ENCODE data around the gene PRKAG2.
"Not testable (repeated sequence)": the region's sequence is repeated elsewhere in the genome, so short reads cannot be mapped to it uniquely, and the experiment has no call there.

Gene PRKAG2

DNA sequence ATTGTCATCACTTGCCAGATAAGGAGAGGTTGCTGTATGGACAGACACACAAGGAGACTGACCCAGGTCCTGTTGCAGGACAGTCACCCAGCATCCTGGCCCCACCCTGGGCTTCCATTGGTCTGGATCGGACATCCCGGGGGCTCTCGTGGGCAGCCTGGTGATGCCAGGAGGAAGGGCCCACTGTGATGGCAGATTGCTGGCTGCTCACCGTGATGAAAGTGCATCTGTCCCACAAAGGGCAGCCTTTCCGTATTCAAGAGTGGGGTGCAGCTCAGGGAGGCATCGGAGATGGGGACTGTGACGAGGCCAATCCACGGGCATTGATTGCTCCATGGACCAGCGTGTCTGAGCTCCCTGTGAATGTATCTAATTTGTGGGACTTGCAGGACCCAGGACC, 41.3 kb downstream of the PRKAG2 start:
- no peak for DNase-seq (ENCODE audit: low read depth in 2 of 2)

DNA sequence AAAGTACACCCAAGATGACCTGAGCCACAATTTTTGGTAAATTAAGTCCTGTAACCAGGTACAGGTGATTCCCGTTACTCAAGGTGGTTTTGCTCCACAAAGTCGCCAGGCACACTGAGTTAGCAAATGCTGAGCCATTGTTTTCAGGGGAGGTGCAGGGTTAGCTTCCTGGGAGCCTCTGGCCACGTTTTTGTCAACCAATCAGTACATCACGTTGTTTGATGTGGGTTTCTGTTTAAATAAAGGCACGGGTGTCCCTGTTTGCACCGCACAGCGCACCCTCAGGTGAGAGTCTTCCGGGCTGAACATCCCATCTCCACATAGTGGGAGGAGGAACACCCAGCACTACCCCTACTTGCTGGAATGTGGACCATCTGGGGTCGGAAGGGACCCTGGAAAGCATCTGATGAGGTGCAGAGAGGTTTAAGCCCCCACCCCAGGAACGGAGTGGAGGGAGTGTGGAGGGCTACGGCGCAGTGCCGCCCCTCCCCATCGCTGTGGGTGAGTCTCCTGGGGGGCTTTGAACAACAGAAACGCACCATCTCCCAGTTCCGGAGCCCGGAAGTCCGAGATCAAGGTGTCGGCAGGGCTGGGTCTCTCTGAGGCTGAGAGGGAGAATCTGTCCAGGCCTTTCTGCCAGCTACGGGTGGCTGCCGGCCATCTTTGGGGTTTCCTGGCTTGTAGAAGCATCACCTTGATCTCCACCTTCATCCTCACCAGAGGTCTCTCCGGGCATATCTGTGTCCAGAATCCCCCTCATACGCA, 42.5 kb downstream of the PRKAG2 start:
- no peak for DNase-seq (ENCODE audit: low read depth in 2 of 2)

DNA sequence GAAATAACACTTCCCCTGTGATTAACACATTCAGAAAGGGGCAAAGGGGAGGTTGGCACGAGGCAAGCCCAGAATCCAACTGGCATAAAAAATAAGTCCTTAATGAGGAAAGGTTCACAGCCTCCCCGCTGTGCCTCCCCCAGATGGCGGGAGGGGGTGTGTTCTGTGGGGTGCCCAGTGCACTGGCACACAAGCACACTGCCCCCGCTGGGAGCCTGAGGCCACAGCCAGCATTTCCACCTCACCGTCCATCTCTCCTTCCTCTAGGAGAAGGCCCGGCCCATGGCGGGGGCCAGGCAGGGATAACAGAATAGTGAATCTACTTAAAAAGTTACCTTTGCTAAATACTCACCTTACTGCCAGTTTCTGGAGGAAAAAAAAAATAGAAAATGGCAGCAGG, 43.2 kb downstream of the PRKAG2 start:
- DNase-seq (ENCODE audit: low read depth in 2 of 2): no peak

GRCh38 chr7:151833213-151833651, 43.7 kb downstream of the PRKAG2 start:
- DNase-seq (ENCODE audit: low read depth in 2 of 2): no peak

DNA sequence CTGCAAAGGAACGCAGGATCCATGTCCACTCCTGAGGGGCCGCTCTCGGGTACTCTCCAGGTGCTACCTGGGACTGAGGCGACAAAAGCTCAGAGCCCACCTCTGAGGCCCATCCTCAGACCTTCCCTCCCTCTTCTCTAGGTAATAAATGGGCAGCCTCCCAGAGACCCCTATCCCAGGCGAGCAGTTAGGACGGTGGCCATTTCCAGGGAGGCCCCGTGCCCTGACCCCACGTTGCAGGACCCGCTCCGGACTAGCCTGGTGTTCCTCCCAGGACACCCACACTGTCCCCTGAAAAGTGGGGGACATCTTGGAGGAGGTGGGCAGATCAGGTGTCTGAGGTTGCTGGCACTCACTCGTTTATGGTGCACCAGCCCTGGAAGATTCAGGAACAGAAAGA, 44.3 kb downstream of the PRKAG2 start:
- no peak for DNase-seq (ENCODE audit: low read depth in 2 of 2)

GRCh38 chr7:151832138-151832537, 44.8 kb downstream of the PRKAG2 start:
- DNase-seq (ENCODE audit: low read depth in 2 of 2): no peak

DNA sequence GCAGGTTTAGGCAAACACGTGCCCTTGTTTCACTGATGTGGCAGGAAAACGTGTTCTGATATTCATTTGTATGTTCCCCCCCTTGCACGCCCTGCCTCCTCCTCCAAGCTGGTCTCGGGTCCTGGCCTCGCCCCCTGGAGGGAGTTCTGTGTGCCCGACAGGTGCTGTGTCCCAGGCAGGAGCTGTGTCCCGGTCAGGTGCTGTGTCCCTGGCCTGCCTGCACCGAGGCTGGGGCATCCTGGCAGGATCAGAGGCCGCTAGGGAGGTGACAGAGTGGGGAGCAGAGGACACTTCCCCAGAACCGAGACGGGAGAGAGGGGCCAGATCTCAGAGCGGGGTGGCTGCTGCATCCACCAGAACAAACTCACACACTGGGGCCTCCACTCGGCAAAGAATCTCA, 45.3 kb downstream of the PRKAG2 start:
- no peak for DNase-seq (ENCODE audit: low read depth in 2 of 2)

DNA sequence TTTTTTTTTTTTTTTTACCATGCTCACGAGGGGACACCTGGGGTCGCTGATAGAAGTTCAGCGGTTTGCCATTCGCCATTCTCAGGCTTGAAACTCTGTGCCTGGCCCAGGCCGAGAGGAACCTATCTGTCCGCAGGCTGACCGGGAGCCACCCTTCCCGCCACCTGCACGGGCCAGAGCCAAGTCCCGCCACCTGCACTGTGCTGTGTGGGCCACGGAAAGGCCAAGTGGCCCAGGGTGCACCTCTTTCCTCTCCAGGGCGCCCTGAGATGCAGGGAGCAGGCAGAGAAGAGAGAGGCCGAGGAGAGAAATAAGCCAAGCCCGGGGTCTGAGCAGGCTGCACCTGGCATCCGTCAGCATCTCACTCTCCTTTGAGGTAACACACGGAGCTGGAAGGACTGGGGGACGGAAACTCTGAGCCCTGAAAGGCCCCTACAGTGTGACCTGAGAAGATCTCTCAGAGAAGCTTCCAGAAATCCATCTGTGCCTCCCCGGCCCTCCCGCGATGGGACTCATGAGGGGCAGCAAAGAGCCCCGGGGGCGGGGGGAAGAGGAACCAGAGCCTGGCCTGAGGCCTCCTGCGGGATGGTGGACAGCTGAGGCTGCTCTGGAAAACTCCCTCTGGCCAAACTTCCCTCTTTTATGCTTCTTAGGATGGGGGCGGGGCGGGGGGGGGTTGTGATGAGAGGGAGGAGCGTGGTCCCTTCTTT, 46.6 kb downstream of the PRKAG2 start:
- no peak for DNase-seq (ENCODE audit: low read depth in 2 of 2)

DNA sequence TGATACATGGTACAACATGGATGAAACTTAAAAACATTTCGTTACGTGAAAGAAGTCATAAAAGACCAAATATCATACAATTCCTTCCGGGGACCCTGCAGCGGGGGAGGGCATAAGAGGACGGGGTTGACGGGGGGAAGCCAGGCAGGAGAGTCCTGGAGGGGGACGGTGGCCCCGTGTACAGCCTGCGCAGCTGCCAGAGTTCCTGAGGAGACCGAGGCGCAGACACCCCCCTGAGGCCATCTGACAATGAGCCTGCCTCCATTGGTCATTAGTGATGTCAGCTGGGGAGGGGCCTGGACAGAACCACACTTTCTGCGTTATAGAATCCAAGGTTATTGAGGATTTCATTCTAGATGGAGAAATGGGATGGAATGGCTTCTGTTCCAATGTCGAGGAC, 47.2 kb downstream of the PRKAG2 start:
- DNase-seq (ENCODE audit: low read depth in 2 of 2): no peak

DNA sequence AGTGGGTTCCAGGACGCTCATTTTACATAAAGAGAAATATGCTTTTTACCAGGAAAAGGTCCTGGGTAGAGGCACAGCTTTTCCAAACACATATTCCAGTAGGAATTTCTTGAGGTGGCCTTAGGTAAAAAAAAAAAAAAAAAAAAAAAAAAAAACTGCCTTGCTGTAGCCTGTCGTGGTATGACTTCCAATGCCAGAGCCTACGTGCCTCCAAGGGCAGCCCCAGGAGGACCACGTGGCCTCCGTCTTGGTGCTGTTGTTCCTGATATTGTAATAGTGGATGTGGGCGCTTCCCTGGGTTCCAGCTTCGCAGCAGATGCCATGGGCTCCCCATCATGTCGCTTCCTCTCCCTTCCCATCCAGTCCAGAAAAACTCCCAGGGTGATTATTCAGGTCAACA, 49.3 kb downstream of the PRKAG2 start:
- DNase-seq (ENCODE audit: low read depth in 2 of 2): no peak

GRCh38 chr7:151826316-151826715, 50.6 kb downstream of the PRKAG2 start:
- not testable (repeated sequence) for DNase-seq (ENCODE audit: low read depth in 2 of 2)

DNA sequence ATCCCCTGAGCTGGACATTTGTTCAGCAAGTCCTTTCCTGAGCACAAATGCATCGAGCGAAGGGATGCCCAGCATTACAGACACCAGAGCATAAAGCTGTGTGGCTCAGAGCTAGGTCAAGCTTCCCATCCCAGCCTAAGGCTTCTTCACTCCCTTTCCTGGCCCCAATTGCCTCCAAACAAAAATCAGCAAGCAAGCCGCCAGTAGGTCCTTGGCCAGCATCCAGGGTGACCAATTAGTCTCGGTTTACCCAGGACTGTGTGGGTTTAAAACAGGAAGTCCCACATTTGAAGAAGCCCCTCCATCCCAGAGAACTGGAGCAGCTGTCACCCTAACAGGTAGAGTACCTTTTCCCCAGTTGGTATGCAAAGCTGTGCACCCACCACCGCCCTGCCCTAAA, 51.2 kb downstream of the PRKAG2 start:
- no peak for DNase-seq (ENCODE audit: low read depth in 2 of 2)

DNA sequence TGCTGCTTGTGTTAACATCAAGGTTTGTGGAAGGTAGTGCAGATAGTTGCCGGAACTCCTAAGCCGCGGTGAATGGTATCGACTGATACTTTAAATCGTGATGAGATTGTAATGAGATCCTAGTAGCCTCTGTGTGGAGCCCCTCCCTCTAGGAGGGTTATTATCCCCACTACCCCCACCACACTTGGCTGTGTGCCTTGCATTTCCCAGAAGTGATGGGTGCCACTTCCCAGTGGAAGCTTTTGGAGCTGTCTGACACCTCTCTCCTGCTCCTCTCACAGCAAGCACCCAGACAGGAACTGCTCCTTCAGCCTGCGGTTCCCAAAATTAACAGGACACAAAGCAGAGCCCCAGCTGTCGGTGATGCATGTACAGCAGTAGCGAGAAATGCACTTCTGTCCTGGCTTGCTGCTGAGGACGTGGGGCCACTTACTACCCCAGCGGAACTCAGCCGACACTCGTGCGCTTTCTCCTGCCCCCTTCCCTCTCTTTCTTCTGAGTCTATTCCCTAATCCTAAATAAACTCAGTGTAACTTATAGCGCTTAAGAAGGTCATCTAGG, 52.5 kb downstream of the PRKAG2 start:
- no peak for DNase-seq (ENCODE audit: low read depth in 2 of 2)

DNA sequence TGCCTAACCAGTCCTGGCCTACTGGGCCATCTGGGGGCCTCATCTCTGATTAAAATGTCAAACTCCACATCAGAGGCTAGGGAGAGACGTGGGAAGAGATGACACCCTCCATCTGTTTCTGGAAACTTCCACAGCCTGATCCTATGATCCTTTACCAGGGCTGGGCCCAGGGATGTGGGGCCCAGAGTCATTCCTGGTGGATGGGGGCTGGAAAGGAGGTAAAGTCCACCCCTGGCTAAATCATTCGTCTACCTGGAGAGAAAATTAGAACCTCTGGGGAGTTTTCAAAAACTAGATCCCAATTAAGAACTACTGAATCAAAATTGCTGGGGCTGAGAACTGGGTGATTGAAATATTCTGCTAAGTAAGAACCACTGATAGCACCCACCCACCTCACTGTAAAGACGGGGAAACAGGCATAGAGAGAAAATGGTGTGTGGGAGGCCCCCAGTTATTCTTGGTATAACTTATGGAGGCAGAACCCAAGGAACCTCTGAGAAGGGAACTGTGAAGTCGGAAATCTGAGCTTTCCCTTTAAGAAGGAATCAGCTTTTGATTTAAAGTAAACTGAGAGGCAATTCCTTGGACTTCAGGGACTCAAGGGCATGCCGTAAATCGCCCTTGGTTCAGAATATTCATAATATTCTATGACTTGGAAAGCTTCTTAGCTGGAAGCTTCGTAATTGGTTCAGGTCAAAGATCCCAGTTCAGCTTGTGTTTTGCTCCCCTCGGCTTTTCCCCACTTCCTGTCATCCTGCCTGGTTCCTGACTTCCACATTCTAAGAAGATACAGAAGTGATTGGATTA, 53.1 kb downstream of the PRKAG2 start:
- DNase-seq (ENCODE audit: low read depth in 2 of 2): no peak

DNA sequence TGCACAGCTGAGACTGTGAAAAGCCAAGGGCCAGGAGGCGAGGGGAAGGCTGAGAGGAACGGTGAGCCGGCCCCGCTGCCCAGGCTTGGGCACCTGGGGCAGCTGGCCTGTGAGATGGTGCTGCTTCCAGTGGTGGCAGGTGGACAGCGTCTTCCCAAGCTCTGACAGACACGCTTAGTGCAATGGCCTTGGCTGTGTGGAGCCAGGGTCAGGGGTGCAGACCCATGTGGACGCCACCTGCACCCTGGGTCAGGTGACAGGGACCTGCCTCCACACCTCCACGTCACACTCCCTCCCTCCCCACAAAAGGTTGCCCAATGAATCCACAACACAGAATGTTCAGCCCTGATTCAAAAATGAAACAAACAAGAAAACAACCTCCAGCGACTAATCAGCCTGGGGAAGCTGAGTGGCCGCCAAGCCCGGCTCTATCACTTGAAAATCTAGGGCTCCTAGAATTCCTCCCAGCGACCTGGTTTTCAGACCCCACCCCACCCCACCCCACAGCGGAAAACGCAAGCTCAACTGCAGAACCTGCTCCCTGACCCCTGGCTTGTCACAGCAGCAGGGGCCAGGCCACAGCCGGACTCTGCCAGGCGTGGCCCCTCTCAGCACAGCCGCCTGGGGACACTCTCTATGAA, 54.3 kb downstream of the PRKAG2 start:
- no peak for DNase-seq (ENCODE audit: low read depth in 2 of 2)

- no peak for DNase-seq (ENCODE audit: low read depth in 2 of 2)
Measured at GRCh38 chr7:151821806-151822540, 54.9 kb downstream of the PRKAG2 start.

- no peak for DNase-seq (ENCODE audit: low read depth in 2 of 2)
Measured at GRCh38 chr7:151821226-151821625, 55.7 kb downstream of the PRKAG2 start.

GRCh38 chr7:151820491-151821105, 56.3 kb downstream of the PRKAG2 start:
- no peak for DNase-seq (ENCODE audit: low read depth in 2 of 2)

DNA sequence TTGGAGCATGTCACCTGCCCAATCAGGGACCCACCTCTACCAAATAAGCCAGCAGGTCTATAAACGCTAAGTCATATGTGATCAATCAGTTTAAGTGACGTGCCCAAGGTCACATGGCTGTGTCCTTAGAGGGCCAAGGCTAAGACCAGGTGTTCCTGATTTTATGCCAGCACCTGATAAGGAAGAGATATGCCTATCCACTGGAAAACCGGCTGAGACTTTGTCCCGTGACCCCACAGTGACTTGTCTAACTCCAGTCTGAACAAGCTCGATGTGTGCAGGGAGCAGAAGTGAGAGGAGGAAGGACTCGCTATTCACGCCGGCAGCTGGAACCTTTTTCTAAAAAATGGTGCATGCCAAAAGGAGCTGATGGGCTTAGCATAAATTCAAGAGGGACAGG, 57.0 kb downstream of the PRKAG2 start:
- no peak for DNase-seq (ENCODE audit: low read depth in 2 of 2)

GRCh38 chr7:151818674-151819519, 58.0 kb downstream of the PRKAG2 start:
- DNase-seq (ENCODE audit: low read depth in 2 of 2): no peak

Data from activated CD4-positive, alpha-beta T cell treated with anti-CD3 and anti-CD28 coated beads for 24 hours (primary cell).